ENCODE results near the gene ACTA1.

DNA sequence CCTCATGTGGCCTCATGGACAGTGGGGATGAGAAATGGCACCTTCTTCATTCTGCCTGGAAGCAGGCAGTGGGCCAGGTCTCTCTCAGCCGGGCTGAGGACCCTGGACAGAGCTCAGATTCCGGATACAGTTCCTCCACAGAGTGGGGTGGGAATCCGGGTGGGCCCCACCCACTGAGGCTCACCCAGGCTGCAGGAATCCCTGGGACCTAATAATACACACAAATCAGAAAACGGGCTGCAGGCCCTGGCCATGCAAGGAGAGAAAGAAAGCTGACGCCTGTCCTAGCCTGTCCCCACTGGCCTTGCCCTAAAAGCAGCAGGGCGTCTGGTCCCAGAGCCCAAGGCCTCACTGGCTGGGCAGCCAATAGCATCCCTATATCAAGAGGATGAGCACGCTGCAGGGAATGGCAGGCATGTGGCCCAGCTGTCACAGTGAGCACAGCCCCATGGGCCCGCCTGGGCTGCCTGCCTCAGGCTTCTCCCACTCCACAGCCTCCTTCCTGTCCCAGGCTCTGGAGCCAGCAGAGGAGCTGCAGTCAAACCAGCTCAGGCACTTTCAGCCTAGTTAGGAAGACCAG is 25.3 kb downstream of the ACTA1 start:
- TF ChIP-seq ZNF274 (IDR thresholded peaks at IDR 0.05; ENCODE audit: low read depth, low read length) = no peak
- no peak for TF ChIP-seq YY1 (IDR thresholded peaks at IDR 0.05; ENCODE audit: insufficient read depth, insufficient read length)
- no peak for TF ChIP-seq SUZ12 (IDR thresholded peaks at IDR 0.05; ENCODE audit: extremely low read depth, insufficient read depth, insufficient read length)
